ENCODE data around the gene SEC24D.

The SEC24D gene

DNA sequence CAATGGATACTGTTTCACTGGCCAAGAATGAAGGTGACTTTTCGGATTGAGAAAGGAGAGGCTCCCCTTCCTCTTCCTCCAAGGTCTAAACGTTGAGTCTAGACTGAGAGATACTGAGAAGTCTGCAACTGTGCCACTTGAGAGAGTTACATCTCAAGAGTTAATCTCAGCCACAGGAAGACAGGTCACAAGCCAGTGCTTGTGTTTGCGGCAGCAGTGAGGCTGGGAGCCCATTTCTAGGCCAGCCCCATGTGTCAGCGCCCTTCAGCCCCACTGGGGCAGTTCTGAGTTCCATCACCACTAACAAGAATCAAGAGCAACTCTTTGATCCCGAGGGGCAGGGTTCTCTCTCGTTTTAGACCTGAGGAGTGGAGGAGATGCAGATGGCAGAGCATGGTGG lies 7.3 kb upstream of the SEC24D start:
- in situ Hi-C loops (cut with MboI; ENCODE audit: low sequenced_read_pairs), result no loop called here

DNA sequence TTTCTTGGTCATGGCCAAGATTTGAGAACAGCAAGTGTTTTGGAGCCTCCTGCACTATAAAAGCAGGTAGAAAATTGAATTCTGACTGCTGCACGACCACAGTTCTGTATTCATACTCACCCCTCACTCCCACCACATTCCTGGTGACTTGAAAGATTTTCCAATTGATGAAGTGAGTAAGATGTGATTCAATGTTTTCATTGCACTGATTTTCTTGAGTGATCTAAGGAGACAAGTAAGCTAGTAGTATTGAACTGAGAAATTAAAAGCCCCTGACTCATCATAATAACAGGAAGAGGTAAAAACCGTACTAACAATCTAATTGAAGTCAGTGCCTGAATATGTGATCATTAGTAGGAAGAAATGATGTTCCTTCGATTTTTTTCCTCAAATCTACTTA lies 6.1 kb upstream of the SEC24D start:
- in situ Hi-C loops (cut with MboI; ENCODE audit: low sequenced_read_pairs), result no loop called here

DNA sequence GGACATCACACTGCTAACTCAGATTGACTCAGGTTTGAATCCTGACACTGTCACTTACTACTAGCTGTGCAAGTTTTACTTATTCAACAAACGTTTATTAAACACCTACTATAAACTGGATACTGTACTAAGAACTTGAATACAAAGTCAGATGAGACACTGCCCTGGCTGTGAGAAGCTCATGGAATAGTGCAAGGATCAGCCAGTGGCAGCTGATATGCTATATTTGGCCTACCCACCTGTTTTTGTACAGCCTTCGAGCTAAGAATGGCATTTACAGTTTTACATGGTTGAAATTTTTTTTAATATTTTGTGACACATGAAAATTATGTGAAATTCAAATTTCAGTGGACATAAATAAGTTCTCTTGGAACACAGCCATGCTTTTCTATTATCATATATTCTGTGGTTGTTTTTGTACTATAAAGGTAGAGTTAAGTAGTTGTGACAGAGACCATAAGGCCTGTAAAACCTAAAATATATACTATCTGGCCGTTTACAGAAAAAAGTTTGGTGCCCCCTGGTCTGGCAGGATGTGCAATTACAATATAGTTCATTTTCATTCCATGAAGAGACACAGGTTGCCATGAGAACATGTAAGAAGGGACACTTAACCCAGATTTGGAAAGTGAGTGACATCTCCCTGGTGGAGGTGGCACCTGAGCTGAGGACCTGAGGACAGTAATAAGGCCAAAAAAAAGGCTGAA lies 3.4 kb upstream of the SEC24D start:
- in situ Hi-C loops (cut with MboI; ENCODE audit: low sequenced_read_pairs), result no loop called here

- in situ Hi-C loops (cut with MboI; ENCODE audit: low sequenced_read_pairs), result no loop called here
Measured at GRCh38 chr4:118837121-118837507, 1.2 kb upstream of the SEC24D start.

- in situ Hi-C loops (cut with MboI; ENCODE audit: low sequenced_read_pairs), result no loop called here
Measured at GRCh38 chr4:118836301-118837120, 585 bp upstream of the SEC24D start.

DNA sequence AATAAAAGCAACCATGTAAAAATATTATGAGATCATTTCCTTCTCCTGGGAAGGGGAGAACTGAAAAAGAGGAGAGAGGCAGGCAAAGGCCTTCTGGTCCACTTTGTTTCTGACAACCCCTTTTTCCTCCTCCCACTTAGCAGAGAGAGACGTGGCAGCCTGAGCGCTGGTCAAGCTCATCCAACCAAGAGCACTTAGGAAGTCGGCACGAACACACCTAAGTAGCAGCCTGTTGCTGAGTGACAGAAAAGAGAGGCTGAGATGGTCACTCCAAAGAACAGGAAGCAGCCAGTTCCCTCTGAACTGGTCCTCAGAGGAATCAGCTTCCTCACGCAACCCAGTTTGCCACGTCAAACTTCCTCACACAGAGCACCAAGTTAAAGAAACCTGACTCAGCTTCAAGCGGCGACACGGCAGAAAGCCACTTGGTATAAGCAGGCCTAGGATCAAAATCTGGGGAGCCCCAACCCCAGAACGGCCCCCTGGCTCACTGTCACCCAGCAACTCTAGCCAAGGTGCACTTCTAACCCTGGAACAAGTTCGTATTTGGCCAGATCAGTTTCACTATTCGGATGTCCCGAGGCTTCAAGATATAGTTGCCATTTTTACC lies 861 bp downstream of the SEC24D start:
- in situ Hi-C loops (cut with MboI; ENCODE audit: low sequenced_read_pairs), result no loop called here

DNA sequence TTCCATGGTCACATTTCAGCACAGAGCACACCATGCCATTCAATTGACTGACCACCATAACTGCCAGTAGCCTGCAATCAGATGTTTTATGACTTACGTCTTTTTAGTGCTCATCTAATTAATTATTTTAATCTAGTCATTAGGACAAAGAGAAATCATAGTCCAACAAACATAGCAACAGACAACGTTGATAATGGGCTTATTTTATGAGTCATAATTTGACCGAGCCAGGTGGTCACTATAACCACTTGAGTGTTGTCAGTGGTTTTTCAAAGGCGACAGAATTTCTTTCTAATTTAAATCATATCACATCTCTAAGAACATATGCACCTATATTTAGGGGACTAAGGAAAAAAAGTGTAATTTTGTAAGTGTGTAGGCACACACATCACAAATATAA lies 1.9 kb downstream of the SEC24D start:
- in situ Hi-C loops (cut with MboI; ENCODE audit: low sequenced_read_pairs), result no loop called here

GRCh38 chr4:118833192-118833820 lies 2.6 kb downstream of the SEC24D start:
- in situ Hi-C loops (cut with MboI; ENCODE audit: low sequenced_read_pairs), result no loop called here

GRCh38 chr4:118829107-118829506 lies 6.8 kb downstream of the SEC24D start:
- in situ Hi-C loops (cut with MboI; ENCODE audit: low sequenced_read_pairs), result no loop called here

GRCh38 chr4:118826723-118827444 lies 9.0 kb downstream of the SEC24D start:
- in situ Hi-C loops (cut with MboI; ENCODE audit: low sequenced_read_pairs), result no loop called here

GRCh38 chr4:118825799-118826198 lies 10.1 kb downstream of the SEC24D start:
- in situ Hi-C loops (cut with MboI; ENCODE audit: low sequenced_read_pairs), result no loop called here

DNA sequence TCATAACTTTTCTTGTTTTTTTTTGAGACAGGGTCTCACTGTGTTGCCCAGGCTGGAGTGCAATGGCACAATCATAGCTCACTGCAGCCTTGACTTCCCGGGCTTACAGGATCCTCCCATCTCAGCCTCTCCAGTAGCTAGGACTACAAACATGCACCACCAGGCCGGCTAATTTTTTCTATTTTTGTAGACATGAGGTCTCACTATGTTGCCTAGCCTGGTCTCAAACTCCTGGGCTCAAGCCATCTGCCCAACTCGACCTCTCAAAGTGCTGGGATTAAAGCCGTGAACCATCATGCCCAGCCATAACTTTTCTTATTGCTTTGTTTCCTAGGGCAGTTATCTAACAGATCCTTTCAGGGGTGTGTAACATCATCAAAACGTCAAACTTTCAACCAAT lies 11.8 kb downstream of the SEC24D start:
- in situ Hi-C loops (cut with MboI; ENCODE audit: low sequenced_read_pairs), result no loop called here

DNA sequence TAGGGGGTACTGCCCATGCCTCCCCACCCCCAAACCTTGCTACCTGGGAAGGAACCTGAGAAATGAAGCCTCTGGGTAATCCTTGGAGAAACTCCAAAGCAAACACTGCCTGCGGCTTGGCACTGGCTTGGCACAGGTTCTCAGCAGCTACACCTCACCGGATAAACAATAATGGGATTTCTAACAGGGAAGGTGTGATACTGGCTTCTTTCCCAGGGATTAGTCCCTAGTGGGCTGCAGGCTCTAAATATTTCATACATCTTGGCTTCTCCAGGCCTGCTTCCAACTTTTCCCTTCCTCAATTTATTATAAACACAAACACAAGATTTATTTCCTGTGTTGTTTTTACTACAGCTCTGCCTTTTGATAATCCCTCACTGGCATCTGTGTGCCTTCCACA lies 12.5 kb downstream of the SEC24D start:
- in situ Hi-C loops (cut with MboI; ENCODE audit: low sequenced_read_pairs), result no loop called here

- in situ Hi-C loops (cut with MboI; ENCODE audit: low sequenced_read_pairs), result no loop called here
Measured at GRCh38 chr4:118821590-118822293, 14.2 kb downstream of the SEC24D start.

- in situ Hi-C loops (cut with MboI; ENCODE audit: low sequenced_read_pairs), result no loop called here
Measured at GRCh38 chr4:118817178-118817930, 18.6 kb downstream of the SEC24D start.

- in situ Hi-C loops (cut with MboI; ENCODE audit: low sequenced_read_pairs), result no loop called here
Measured at GRCh38 chr4:118816538-118817177, 19.3 kb downstream of the SEC24D start.

DNA sequence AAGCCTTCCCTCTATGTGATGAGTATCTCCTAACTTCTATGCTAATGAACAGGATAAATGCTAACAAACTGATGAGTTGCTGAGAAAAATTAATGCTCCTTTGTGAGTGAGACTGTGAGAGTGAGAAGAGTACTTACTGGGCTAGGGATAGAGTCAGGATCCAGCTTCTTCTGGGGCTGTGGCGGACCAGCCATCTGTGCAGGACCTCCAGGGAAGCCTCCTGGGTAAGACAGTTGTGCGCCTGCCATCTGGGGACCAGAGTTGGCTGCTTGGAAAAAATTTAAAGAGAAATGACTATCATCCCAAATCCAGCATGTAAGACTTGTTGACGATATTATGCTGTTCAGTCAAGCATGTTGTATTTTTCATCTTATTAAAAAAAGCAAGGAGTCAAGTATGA lies 21.0 kb downstream of the SEC24D start:
- in situ Hi-C loops (cut with MboI; ENCODE audit: low sequenced_read_pairs), result no loop called here

- in situ Hi-C loops (cut with MboI; ENCODE audit: low sequenced_read_pairs), result no loop called here
Measured at GRCh38 chr4:118814058-118814457, 21.9 kb downstream of the SEC24D start.

DNA sequence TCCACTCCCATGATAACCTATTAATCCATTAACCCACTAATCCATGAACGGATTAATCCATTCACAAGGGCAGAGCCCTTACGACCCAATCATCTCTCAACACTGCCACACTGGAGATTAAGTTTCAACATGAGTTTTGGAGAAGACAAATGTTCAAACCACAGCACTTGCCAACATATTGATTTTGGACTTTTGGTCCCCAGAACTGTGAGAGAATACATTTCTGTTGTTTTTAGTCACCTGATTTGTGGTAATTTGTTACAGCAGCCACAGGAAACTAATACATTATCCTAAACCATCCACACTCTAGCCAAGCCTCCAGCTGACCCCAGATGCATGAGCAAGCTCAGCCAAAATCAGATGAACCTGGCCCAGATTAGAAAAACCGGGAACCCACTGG lies 22.4 kb downstream of the SEC24D start:
- in situ Hi-C loops (cut with MboI; ENCODE audit: low sequenced_read_pairs), result no loop called here
